Endothelial cell of umbilical vein (primary cell): ENCODE results near the gene GPATCH2.

Source experiments
- CTCF ChIP-seq, 2 donors: IDR thresholded peaks; 1 replicate in 1 of 2; 2 replicates in 1 of 2; pipeline ENCODE4 v1.5.1; 2011; ENCODE audit warnings: low read length in 2 of 2, mild to moderate bottlenecking in 2 of 2, moderate library complexity in 2 of 2, control low read depth in 1 of 2, inconsistent platforms in 1 of 2, low read depth in 1 of 2; ENCODE audit not compliant: insufficient read depth in 1 of 2; ENCODE audit errors: extremely low read depth in 1 of 2
- EZH2 ChIP-seq: IDR thresholded peaks from 2 replicates; pipeline ENCODE4 v1.6.1; 2012; ENCODE audit warnings: borderline replicate concordance, low read depth, mild to moderate bottlenecking, moderate library complexity, low read length, inconsistent platforms; ENCODE audit not compliant: severe bottlenecking
- FOS ChIP-seq: IDR thresholded peaks from 2 replicates; pipeline ENCODE4 v1.6.1; 2011; ENCODE audit warnings: mild to moderate bottlenecking, low read length, moderate library complexity, borderline replicate concordance; ENCODE audit not compliant: insufficient read depth
- GATA2 ChIP-seq: IDR thresholded peaks from 2 replicates; pipeline ENCODE4 v1.7.0; 2011; ENCODE audit warnings: low read depth, mild to moderate bottlenecking, moderate library complexity, mixed read lengths, low read length; ENCODE audit not compliant: insufficient read length, insufficient read depth
- MYC ChIP-seq: IDR thresholded peaks from one replicate; pipeline ENCODE4 v1.6.1; 2011; ENCODE audit warnings: mild to moderate bottlenecking, low read depth, low read length
- POLR2A ChIP-seq: IDR thresholded peaks from 2 replicates; pipeline ENCODE4 v1.6.1; 2012; ENCODE audit warnings: low read depth, mild to moderate bottlenecking, control low read depth, low read length
- POLR2AphosphoS5 ChIP-seq: IDR thresholded peaks from 2 replicates; pipeline ENCODE4 v1.6.1; 2012; ENCODE audit warnings: low read depth, mild to moderate bottlenecking, control low read depth, low read length, moderate library complexity; ENCODE audit not compliant: insufficient read depth
- TF ChIP-seq, protein P1 (sequence below): IDR thresholded peaks from 2 replicates; pipeline ENCODE4 v1.6.1; 2011; ENCODE audit not compliant: insufficient read depth, insufficient read length

- no peak for TF ChIP-seq CTCF (IDR thresholded peaks at IDR 0.05; ENCODE audit: extremely low read depth in 1 of 2, insufficient read depth in 1 of 2, low read depth in 1 of 2, low read length in 2 of 2)
- TF ChIP-seq POLR2A: no peak
- TF ChIP-seq, protein P1, sequence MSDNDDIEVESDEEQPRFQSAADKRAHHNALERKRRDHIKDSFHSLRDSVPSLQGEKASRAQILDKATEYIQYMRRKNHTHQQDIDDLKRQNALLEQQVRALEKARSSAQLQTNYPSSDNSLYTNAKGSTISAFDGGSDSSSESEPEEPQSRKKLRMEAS: no peak
- no peak for TF ChIP-seq EZH2
- no peak for TF ChIP-seq FOS
- TF ChIP-seq GATA2: no peak
- no peak for TF ChIP-seq MYC
- no peak for TF ChIP-seq POLR2AphosphoS5
Measured at GRCh38 chr1:217419194-217419551, 211.7 kb downstream of the GPATCH2 start.
